Cardiac septum (tissue), 1 donor: ENCODE results near the gene AQP9. TPM values are rescaled to one million over a fixed set of nuclear protein-coding genes. Genes with fewer than 3 reads are reported as not detected.
A peak's percentile ranks its signal among the peaks of the same experiment; 100 is the strongest.

Experiments
- DNase-seq: peaks from one replicate; pipeline ENCODE4 v3.0.0-alpha.2; 2020; ENCODE audit warnings: low spot score
- intact Hi-C: fragments of 100-400 bp; cut with DNase I; formaldehyde crosslinking; loops from one replicate; pipeline ENCODE4 v1.14.0; 2022
- total RNA-seq: library from RNA; stranded (reverse); fragmentation: NEBNext Ultra II Directional; extraction: Animal tissue kit (Norgen Biotek cat#: 25700); gene quantifications from one replicate; pipeline ENCODE4 v1.2.1, GENCODE V29; 2021
- donor health status: DM: no; HTN: no; CAD: no.

The AQP9 gene
- total RNA-seq, 1 donor from 2014 or later: 2.9 TPM

DNA sequence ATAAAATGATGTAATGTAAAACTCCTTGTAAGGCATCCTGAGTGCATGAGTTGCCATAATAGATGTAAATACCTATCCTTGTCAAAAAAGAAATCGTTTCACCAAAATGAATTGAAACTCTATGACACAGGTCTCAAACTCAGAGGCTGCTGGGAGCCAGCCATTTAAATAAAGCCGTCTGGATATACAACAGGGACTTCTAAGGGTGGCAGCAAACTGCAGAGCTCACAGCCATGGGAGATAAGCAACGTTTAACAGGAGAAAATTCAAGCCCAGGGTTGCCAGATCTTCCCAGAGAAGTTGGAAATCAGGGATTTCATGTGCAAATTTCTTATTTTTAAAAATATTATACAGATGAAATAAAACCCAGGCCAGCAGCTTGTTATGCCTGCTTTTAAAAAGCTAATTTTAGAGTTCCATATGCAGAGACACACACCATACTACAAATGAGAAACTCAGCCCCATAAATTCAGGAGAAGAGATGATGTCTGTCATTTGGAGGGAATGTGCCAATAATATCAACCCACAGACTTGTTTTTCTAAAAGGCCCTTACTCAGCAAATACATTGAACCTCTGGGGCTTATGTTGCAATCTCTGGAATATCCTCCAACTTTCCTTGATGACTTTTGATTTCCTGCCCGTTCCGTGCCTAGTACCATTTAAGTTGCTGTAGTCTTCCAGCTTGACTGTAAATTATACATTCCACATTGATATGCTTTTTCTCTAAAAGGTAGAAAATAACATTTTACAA lies 75.6 kb downstream of the AQP9 start:
- DNase-seq: no peak
- intact Hi-C loops: no loop called here

DNA sequence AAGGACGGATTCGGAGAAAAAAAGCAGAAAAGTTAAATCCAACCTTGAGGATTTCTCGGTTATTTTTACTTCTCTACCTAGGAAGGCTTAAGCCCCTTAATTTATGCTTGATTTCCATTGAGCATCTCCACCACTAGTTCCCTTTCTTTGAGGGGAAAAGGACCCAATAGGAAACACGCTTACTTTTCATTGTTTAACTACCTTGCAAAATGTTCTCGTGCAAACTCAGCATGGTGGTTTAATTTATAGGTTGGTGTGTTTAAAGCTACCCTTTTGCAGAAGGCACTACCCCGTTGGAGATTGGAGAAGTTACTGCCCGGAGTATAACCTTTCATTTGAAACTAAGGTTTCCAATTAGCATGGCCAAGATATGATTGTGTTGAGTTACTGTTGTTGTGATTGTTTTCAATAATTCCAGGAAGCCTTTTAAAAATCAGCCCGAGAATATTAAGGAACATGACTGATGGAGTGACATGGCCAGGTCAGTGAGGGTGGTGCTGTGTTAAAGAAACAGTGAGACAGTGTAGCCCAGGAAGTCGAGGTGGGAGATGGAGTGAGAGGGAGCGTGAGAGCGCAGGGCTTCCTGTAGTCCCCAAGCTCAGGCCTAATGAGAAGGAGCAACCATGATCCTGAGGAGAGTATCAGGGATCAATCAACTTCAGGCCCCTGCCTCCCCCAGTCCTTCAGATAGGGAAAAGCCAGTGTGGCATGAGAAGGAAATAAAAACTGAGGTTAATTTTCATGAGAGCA lies 76.6 kb downstream of the AQP9 start:
- intact Hi-C loops: no loop called here
- DNase-seq: no peak

- DNase-seq: no peak
- intact Hi-C loops: no loop called here
Measured at GRCh38 chr15:58217460-58217859, 79.3 kb downstream of the AQP9 start.

- intact Hi-C loops: loop anchor here (10.0 kb wide), 1 partner anchor 553 kb away; the partner anchor contains the start of gene MINDY2
- no peak for DNase-seq
Measured at GRCh38 chr15:58221591-58222241, 83.5 kb downstream of the AQP9 start.

GRCh38 chr15:58222679-58223078 lies 84.5 kb downstream of the AQP9 start:
- intact Hi-C loops: loop anchor here (10.0 kb wide), 1 partner anchor 552 kb away; the partner anchor contains the start of gene MINDY2
- no peak for DNase-seq

GRCh38 chr15:58223432-58223831 lies 85.3 kb downstream of the AQP9 start:
- DNase-seq: no peak
- intact Hi-C loops: loop anchor here (10.0 kb wide), 1 partner anchor 551 kb away; the partner anchor contains the start of gene MINDY2

- DNase-seq: no peak
- intact Hi-C loops: loop anchor here (10.0 kb wide), 1 partner anchor 551 kb away; the partner anchor contains the start of gene MINDY2
Measured at GRCh38 chr15:58224068-58224467, 85.9 kb downstream of the AQP9 start.

- DNase-seq: peak; percentile 86
- intact Hi-C loops: loop anchor here (5.0 to 10.0 kb wide), 3 partner anchors 519 to 704 kb away; partner anchors contain the start of genes ADAM10, MINDY2 and SLTM
Measured at GRCh38 chr15:58227706-58228543, 89.7 kb downstream of the AQP9 start.

- DNase-seq: no peak
- intact Hi-C loops: loop anchor here (5.0 to 10.0 kb wide), 3 partner anchors 519 to 704 kb away; partner anchors contain the start of genes ADAM10, MINDY2 and SLTM
Measured at GRCh38 chr15:58228718-58229117, 90.5 kb downstream of the AQP9 start.

GRCh38 chr15:58229297-58229768 lies 91.2 kb downstream of the AQP9 start:
- no peak for DNase-seq
- intact Hi-C loops: loop anchor here (5.0 to 10.0 kb wide), 3 partner anchors 518 to 703 kb away; partner anchors contain the start of genes ADAM10, MINDY2 and SLTM

DNA sequence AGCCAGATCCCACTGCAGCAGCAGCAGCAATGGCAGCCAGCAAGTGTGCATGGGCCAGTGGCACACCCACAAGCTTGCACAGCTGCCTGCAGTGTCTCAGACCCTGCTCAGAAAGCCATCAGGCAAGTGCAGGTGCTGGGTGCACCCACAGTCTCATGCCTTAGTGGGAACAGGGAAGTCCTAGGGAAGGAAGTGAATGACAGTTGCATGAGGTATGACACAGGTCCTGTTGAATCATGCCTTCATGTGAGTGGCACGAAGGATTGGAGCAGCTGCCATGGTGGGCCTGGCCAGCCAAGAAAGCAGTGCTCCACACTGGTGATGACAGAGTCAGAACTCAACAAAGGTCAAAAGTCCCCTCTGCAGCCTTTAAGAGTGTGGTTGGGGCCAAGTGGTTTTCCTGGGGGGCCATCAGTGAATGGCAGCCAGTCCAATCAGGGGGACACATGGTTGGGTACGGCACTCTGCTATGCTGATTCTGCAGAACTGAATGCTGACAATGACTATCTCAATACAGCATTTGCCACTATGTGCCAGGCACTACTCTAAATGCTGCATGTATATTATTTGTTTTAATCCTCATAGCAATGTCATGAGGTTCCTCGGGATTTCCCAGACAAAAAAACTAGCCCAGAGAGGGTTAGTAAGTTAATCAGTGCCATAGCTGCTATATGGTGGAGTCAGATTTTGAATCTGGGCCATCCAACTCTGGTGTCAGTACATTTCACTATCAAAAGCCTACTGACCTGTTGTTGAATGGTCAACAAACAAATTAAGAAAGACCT lies 94.3 kb downstream of the AQP9 start:
- intact Hi-C loops: no loop called here

DNA sequence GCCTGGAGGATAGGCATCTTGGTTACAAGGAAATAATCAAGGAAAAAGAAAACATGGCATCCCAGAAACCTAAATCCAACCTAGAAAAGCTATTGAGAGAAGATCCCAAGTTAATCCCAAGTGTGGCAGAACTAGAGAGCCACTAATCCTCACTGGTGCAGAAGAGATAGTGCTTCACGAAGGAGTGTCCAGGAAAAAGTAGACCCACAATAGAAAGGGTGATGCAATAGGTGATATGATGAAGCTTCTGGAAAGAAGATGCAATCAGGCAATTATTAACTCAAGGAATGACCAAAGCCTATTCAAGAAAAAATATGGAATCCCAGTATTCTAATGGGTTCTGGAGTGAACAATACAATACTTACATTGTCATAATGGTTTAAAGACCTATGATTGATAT lies 95.2 kb downstream of the AQP9 start:
- intact Hi-C loops: no loop called here
- no peak for DNase-seq

More for the DNA sequence above, 94.3 kb downstream of the AQP9 start:
- DNase-seq: no peak

Other genes starting within 250 kb of the AQP9 start
- gene ALDH1A2, start 72.7 kb upstream of the AQP9 start, total RNA-seq: 22.9 TPM